ENCODE results near the gene MRPL44.

GRCh38 chr2:224014336-224014735 is 57.1 kb downstream of the MRPL44 start:
- TF ChIP-seq SP2 (IDR thresholded peaks at IDR 0.05; ENCODE audit: low read length) (no peak), CTCF (IDR thresholded peaks at IDR 0.05; ENCODE audit: control extremely low read depth in 1 of 3, insufficient read depth in 1 of 3, low read depth in 1 of 3, low read length in 3 of 3) (no peak), POLR2A (IDR thresholded peaks at IDR 0.05; ENCODE audit: control extremely low read depth in 1 of 2, low read depth in 2 of 2, low read length in 2 of 2) (no peak), TBP (IDR thresholded peaks at IDR 0.05; ENCODE audit: low read depth, low read length) (no peak), RFX5 (IDR thresholded peaks at IDR 0.05; ENCODE audit: borderline replicate concordance, low read depth, low read length) (no peak)

Measured in H1 (cell line).